ENCODE measurements around the gene AMPD2. TPM values are rescaled to one million over a fixed set of nuclear protein-coding genes. Genes with fewer than 3 reads are reported as not detected.
A peak's percentile ranks its signal among the peaks of the same experiment; 100 is the strongest.

The AMPD2 gene
- total and polyA plus RNA-seq, 5 donors = 8.4 to 26.1 (median 22.4) TPM

GRCh38 chr1:109641078-109641740, 21.6 kb downstream of the AMPD2 start:
- DNase-seq (no peak), ATAC-seq (no peak)
- no peaks in the 10 kb centered on the region for H3K9me3 ChIP-seq (ENCODE audit: control insufficient read depth, low read length)
- no peak overlapping the region for H3K4me3 ChIP-seq (ENCODE audit: low read length)
- H3K27ac ChIP-seq (ENCODE audit: low read length) = no peak overlapping the region
- intact Hi-C loops (cut with DNase I) = loop anchor here (2.0 to 10.0 kb wide), 5 partner anchors 94 to 344 kb away; partner anchors contain the start of genes AHCYL1 (in 2 of the 4) and GNAI3 (in 1 of the 4)
- WGBS = 82% methylated on average over 2 of the region's 2 CpGs
- H3K27me3 ChIP-seq (ENCODE audit: control insufficient read depth, insufficient read depth) = no peaks in the 10 kb centered on the region
- H3K4me1 ChIP-seq (ENCODE audit: control insufficient read depth, insufficient read depth, low read length) = no peaks in the 10 kb centered on the region

GRCh38 chr1:109641861-109642260, 22.2 kb downstream of the AMPD2 start:
- Histone ChIP-seq H3K9me3 (ENCODE audit: control insufficient read depth, low read length) (no peaks in the 10 kb centered on the region), H3K4me3 (ENCODE audit: low read length) (no peak overlapping the region), H3K27me3 (ENCODE audit: control insufficient read depth, insufficient read depth) (no peaks in the 10 kb centered on the region), H3K27ac (ENCODE audit: low read length) (no peak overlapping the region), H3K4me1 (ENCODE audit: control insufficient read depth, insufficient read depth, low read length) (no peaks in the 10 kb centered on the region)
- 87% methylated on average over 2 of the region's 2 CpGs for WGBS
- DNase-seq = no peak
- intact Hi-C loops (cut with DNase I) = loop anchor here (2.0 to 10.0 kb wide), 5 partner anchors 95 to 343 kb away; partner anchors contain the start of genes AHCYL1 (in 2 of the 4) and GNAI3 (in 1 of the 4)
- no peak for ATAC-seq

GRCh38 chr1:109642626-109643025, 23.0 kb downstream of the AMPD2 start:
- Histone ChIP-seq H3K27ac (ENCODE audit: low read length) (no peak overlapping the region), H3K9me3 (ENCODE audit: control insufficient read depth, low read length) (no peaks in the 10 kb centered on the region), H3K4me1 (ENCODE audit: control insufficient read depth, insufficient read depth, low read length) (no peaks in the 10 kb centered on the region), H3K27me3 (ENCODE audit: control insufficient read depth, insufficient read depth) (no peaks in the 10 kb centered on the region), H3K4me3 (ENCODE audit: low read length) (no peak overlapping the region)
- ATAC-seq = no peak
- 71% methylated on average over 3 of the region's 3 CpGs for WGBS
- no peak for DNase-seq
- intact Hi-C loops (cut with DNase I) = loop anchor here (5.0 to 10.0 kb wide), 4 partner anchors 95 to 342 kb away; partner anchors contain the start of genes AHCYL1 (in 2 of the 4) and GNAI3 (in 1 of the 4)

- ATAC-seq (peak; percentile 82 to 88), DNase-seq (peak; percentile 81 to 93 (median 93))
- no peaks in the 10 kb centered on the region for H3K4me1 ChIP-seq (ENCODE audit: control insufficient read depth, insufficient read depth, low read length)
- H3K27me3 ChIP-seq (ENCODE audit: control insufficient read depth, insufficient read depth) = no peaks in the 10 kb centered on the region
- 38% methylated on average over 32 of the region's 32 CpGs for WGBS
- no peak overlapping the region for H3K4me3 ChIP-seq (ENCODE audit: low read length)
- H3K27ac ChIP-seq (ENCODE audit: low read length) = no peak overlapping the region
- intact Hi-C loops (cut with DNase I) = loop anchor here (5.0 to 10.0 kb wide), 4 partner anchors 96 to 341 kb away; partner anchors contain the start of genes AHCYL1 (in 2 of the 4) and GNAI3 (in 1 of the 4)
- no peaks in the 10 kb centered on the region for H3K9me3 ChIP-seq (ENCODE audit: control insufficient read depth, low read length)
These were observed 24.0 kb downstream of the AMPD2 start for GRCh38 chr1:109643385-109644230.

- 51% methylated on average over 10 of the region's 10 CpGs for WGBS
These were observed 25.0 kb downstream of the AMPD2 start for GRCh38 chr1:109644670-109645069.

GRCh38 chr1:109649491-109649914, 29.9 kb downstream of the AMPD2 start:
- H3K4me3 ChIP-seq (ENCODE audit: low read length) = peak overlapping the region; percentile 47
- H3K9me3 ChIP-seq (ENCODE audit: control insufficient read depth, low read length) = no peaks in the 10 kb centered on the region
- DNase-seq (no peak), ATAC-seq (peak in 1 of 2 donors; percentile 61)
- WGBS = 44% methylated on average over 4 of the region's 4 CpGs
- H3K27me3 ChIP-seq (ENCODE audit: control insufficient read depth, insufficient read depth) = no peaks in the 10 kb centered on the region
- intact Hi-C loops (cut with DNase I) = loop anchor here in 1 of 4 donors (10.0 kb wide), 1 partner anchor 335 kb away; the partner anchor contains the start of gene AHCYL1
- no peak overlapping the region for H3K27ac ChIP-seq (ENCODE audit: low read length)
- H3K4me1 ChIP-seq (ENCODE audit: control insufficient read depth, insufficient read depth, low read length) = no peaks in the 10 kb centered on the region

More at GRCh38 chr1:109644670-109645069, 25.0 kb downstream of the AMPD2 start:
- Histone ChIP-seq H3K27me3 (ENCODE audit: control insufficient read depth, insufficient read depth) (no peaks in the 10 kb centered on the region), H3K4me1 (ENCODE audit: control insufficient read depth, insufficient read depth, low read length) (no peaks in the 10 kb centered on the region), H3K9me3 (ENCODE audit: control insufficient read depth, low read length) (no peaks in the 10 kb centered on the region), H3K4me3 (ENCODE audit: low read length) (no peak overlapping the region), H3K27ac (ENCODE audit: low read length) (no peak overlapping the region)
- ATAC-seq (no peak), DNase-seq (peak in 1 of 3 donors; percentile 33)
- intact Hi-C loops (cut with DNase I) = loop anchor here (5.0 to 10.0 kb wide), 4 partner anchors 97 to 340 kb away; partner anchors contain the start of genes AHCYL1 (in 2 of the 4) and GNAI3 (in 1 of the 4)

- no peaks in the 10 kb centered on the region for H3K27me3 ChIP-seq (ENCODE audit: control insufficient read depth, insufficient read depth)
- ATAC-seq (no peak), DNase-seq (no peak)
- intact Hi-C loops (cut with DNase I) = no loop called here
- no peaks in the 10 kb centered on the region for H3K9me3 ChIP-seq (ENCODE audit: control insufficient read depth, low read length)
- peaks cover 2% of the 10 kb centered on the region for H3K4me1 ChIP-seq (ENCODE audit: control insufficient read depth, insufficient read depth, low read length)
- 84% methylated on average over 3 of the region's 3 CpGs for WGBS
- no peak overlapping the region for H3K4me3 ChIP-seq (ENCODE audit: low read length)
- no peak overlapping the region for H3K27ac ChIP-seq (ENCODE audit: low read length)
These were observed 31.0 kb downstream of the AMPD2 start for GRCh38 chr1:109650609-109651008.

- Histone ChIP-seq H3K4me1 (ENCODE audit: control insufficient read depth, insufficient read depth, low read length) (peaks cover 2% of the 10 kb centered on the region), H3K27me3 (ENCODE audit: control insufficient read depth, insufficient read depth) (no peaks in the 10 kb centered on the region), H3K27ac (ENCODE audit: low read length) (no peak overlapping the region), H3K9me3 (ENCODE audit: control insufficient read depth, low read length) (no peaks in the 10 kb centered on the region), H3K4me3 (ENCODE audit: low read length) (no peak overlapping the region)
- no peak for DNase-seq
- intact Hi-C loops (cut with DNase I) = no loop called here
- no peak for ATAC-seq
- WGBS = 81% methylated on average over 2 of the region's 2 CpGs
These were observed 32.8 kb downstream of the AMPD2 start for GRCh38 chr1:109652402-109652801.

- no peak for ATAC-seq
- no peak overlapping the region for H3K27ac ChIP-seq (ENCODE audit: low read length)
- intact Hi-C loops (cut with DNase I) = no loop called here
- H3K9me3 ChIP-seq (ENCODE audit: control insufficient read depth, low read length) = no peaks in the 10 kb centered on the region
- no peak overlapping the region for H3K4me3 ChIP-seq (ENCODE audit: low read length)
- peaks cover 2% of the 10 kb centered on the region for H3K4me1 ChIP-seq (ENCODE audit: control insufficient read depth, insufficient read depth, low read length)
- no peaks in the 10 kb centered on the region for H3K27me3 ChIP-seq (ENCODE audit: control insufficient read depth, insufficient read depth)
- no peak for DNase-seq
- 81% methylated on average over 2 of the region's 2 CpGs for WGBS
These were observed 33.7 kb downstream of the AMPD2 start for GRCh38 chr1:109653306-109653705.

GRCh38 chr1:109654519-109654918, 34.9 kb downstream of the AMPD2 start:
- DNase-seq (no peak), ATAC-seq (no peak)
- Histone ChIP-seq H3K27me3 (ENCODE audit: control insufficient read depth, insufficient read depth) (no peaks in the 10 kb centered on the region), H3K4me3 (ENCODE audit: low read length) (no peak overlapping the region), H3K9me3 (ENCODE audit: control insufficient read depth, low read length) (no peaks in the 10 kb centered on the region), H3K27ac (ENCODE audit: low read length) (no peak overlapping the region), H3K4me1 (ENCODE audit: control insufficient read depth, insufficient read depth, low read length) (peaks cover 2% of the 10 kb centered on the region)
- WGBS = 91% methylated on average over 12 of the region's 12 CpGs
- intact Hi-C loops (cut with DNase I) = no loop called here

Data from right cardiac atrium (tissue), 5 donors.